ENCODE results near the gene PNMA6E. TPM values are rescaled to one million over a fixed set of nuclear protein-coding genes. Genes with fewer than 3 reads are reported as not detected.
A peak's percentile ranks its signal among the peaks of the same experiment; 100 is the strongest.

Gene PNMA6E
- total and polyA plus RNA-seq, 9 of the 15 experiments (the other 6 are each of a cell fraction or from before 2014, with no cell fraction given), result 0.03 TPM; not detected in 8

- TF ChIP-seq RBBP5 (IDR thresholded peaks at IDR 0.05; ENCODE audit: borderline replicate concordance, insufficient read depth, low read length, poor library complexity, severe bottlenecking) (no peak), SETDB1 (IDR thresholded peaks at IDR 0.05; ENCODE audit: low read length) (no peak), PRDM10 (IDR thresholded peaks at IDR 0.05; ENCODE audit: partially characterized antibody) (peak; percentile 19), U2AF2 (optimal IDR thresholded peaks at IDR 0.05; ENCODE audit: low read depth, low read length) (no peak), MXD1 (CRISPR knock-in tag; IDR thresholded peaks at IDR 0.05; ENCODE audit: borderline replicate concordance, poor library complexity, severe bottlenecking) (no peak), IRF1 (CRISPR knock-in tag; IDR thresholded peaks at IDR 0.05; ENCODE audit: borderline replicate concordance) (no peak), ZNF511 (CRISPR knock-in tag; IDR thresholded peaks at IDR 0.05) (no peak), DEAF1 (CRISPR knock-in tag; IDR thresholded peaks at IDR 0.05) (0 out of 2 replicates have a peak, but pooled peaks have one; percentile 30), CTBP1 (IDR thresholded peaks at IDR 0.05; ENCODE audit: borderline replicate concordance) (peak; percentile 40; the same call in 1 of the 2 replicates), KDM5B (IDR thresholded peaks at IDR 0.05; ENCODE audit: insufficient replicate concordance, low read depth, low read length) (no peak), PURB (CRISPR knock-in tag; IDR thresholded peaks at IDR 0.05; ENCODE audit: low read depth) (no peak), ZBTB26 (CRISPR knock-in tag; IDR thresholded peaks at IDR 0.05) (no peak), CTCF (IDR thresholded peaks at IDR 0.05 in 2 of 3, conservative IDR thresholded peaks at IDR 0.05 in 1 of 3; ENCODE audit: insufficient read depth in 2 of 3, low read depth in 1 of 3, low read length in 3 of 3) (peak; percentile 99 to 100 (median 100))
These were observed 711 bp downstream of the PNMA6E start (continued) for GRCh38 chrX:153400146-153401132.

All from K562 (cell line).